Pancreas (tissue), 10 donors: ENCODE results near the gene PEAK3. TPM values are rescaled to one million over a fixed set of nuclear protein-coding genes. Genes with fewer than 3 reads are reported as not detected.

Experiments
- ATAC-seq, 4 donors: fragments of 200-7000 bp; cut with Tn5 transposase; one replicate each; pipeline versions ENCODE4 v1.8.0 to v1.9.1; 2020; ENCODE audit warnings: mild to moderate bottlenecking in 4 of 4, moderate library complexity in 4 of 4
- DNase-seq, 6 donors: peaks; one replicate each; pipeline ENCODE4 v3.0.0-alpha.2; 2020
- FAIRE-seq: peaks from 2 replicates; lab custom pipeline; 2012; peaks lifted over from hg19 to GRCh38; lab: Jason Lieb, UNC
- H3K27ac ChIP-seq, 4 donors: fragments of 200-600 bp; sonication (generic); 1 replicate in 3 of 4; 2 replicates in 1 of 4; pipeline versions ENCODE4 v1.5.0 to v1.8.0; 2020
- H3K27me3 ChIP-seq, 4 donors: fragments of 200-600 bp; one replicate each; pipeline ENCODE4 v1.8.0; 2021
- H3K36me3 ChIP-seq, 3 donors: fragments of 200-600 bp; sonication (generic) in 1 of 3; one replicate each; pipeline versions ENCODE4 v1.5.0 to v1.8.0; 2020 to 2021
- H3K4me1 ChIP-seq, 3 donors: fragments of 200-600 bp; one replicate each; pipeline ENCODE4 v1.8.0; 2021
- H3K4me3 ChIP-seq, 4 donors: fragments of 200-600 bp; sonication (generic) in 2 of 4; one replicate each; pipeline versions ENCODE4 v1.5.0 to v1.8.0; 2020 to 2021
- H3K9me3 ChIP-seq, 4 donors: fragments of 200-600 bp; one replicate each; pipeline ENCODE4 v1.8.0; 2021
- CTCF ChIP-seq, 4 donors: fragments of 200-600 bp; sonication (generic) in 3 of 4; IDR thresholded peaks; one replicate each; pipeline versions ENCODE4 v1.5.0 to v1.8.0; 2021; ENCODE audit warnings: antibody characterized with exemption in 4 of 4
- WGBS, 2 donors: extraction: QIAGEN DNeasy Blood & Tissue Kit; methylation state at CpG; one replicate each; pipeline ENCODE4 v1.1.7; 2013; 5-methylcytosine and 5-hydroxymethylcytosine counted together
- intact Hi-C, 3 donors: fragments of 100-400 bp; cut with DNase I; formaldehyde crosslinking; loops; one replicate each; pipeline versions ENCODE4 v1.11.1 to v1.14.2; 2022
- polyA plus RNA-seq, 2 donors: library from polyadenylated mRNA; stranded (reverse); fragments of 200-250 nt; gene quantifications; one replicate each; pipeline ENCODE4 v1.2.3, GENCODE V29; 2013
- total RNA-seq, 6 donors: library from RNA; stranded (reverse); fragmentation: NEBNext Ultra II Directional in 4 of 6; extraction: Animal tissue kit (Norgen Biotek cat#: 25700) in 4 of 6; gene quantifications; one replicate each; pipeline versions ENCODE4 v1.2.1 to v1.2.4, GENCODE V29; 2021 to 2023
- donor health status: healthy with polysubstance abuse.
- donor health status: DM: no; HTN: no; CAD: no; lungs with moderate emphysema.
- donor health status: DM: no; HTN: no; CAD: no.
- donor health status: control.
- donor health status: control.
- donor health status: Bipolar disorder and iron deficiency.
- donor health status: DM: yes; HTN: yes; CAD: no.
- donor health status: DM: no; HTN: no; CAD: no.
- donor health status: DM: no; HTN: no; CAD: no.
- donor health status: DM: yes; HTN: yes; CAD: no.

Gene PEAK3
- total and polyA plus RNA-seq, 8 donors: 0.04 to 0.81 (median 0.16) TPM; not detected in 2

- intact Hi-C loops: loop anchor here in 1 of 3 donors (5.0 to 10.0 kb wide), 2 partner anchors 36 to 82 kb away; partner anchors contain the start of gene AP3D1
- Histone ChIP-seq H3K27ac (peak within 1 kb of the TSS; percentile 96 to 100 (median 98)), H3K4me3 (peak within 1 kb of the TSS; percentile 82 to 96 (median 94)), H3K36me3 (peaks cover 0 to 10% (median 0%) of the 10 kb centered on the region in 3 donors), H3K27me3 (no peaks in the 10 kb centered on the region), H3K4me1 (peaks cover 12 to 44% (median 36%) of the 10 kb centered on the region in 3 donors), H3K9me3 (no peaks in the 10 kb centered on the region)
- peak; percentile 95 to 99 (median 98) for TF ChIP-seq CTCF (IDR thresholded peaks at IDR 0.05)
- 0 to 1% methylated on average over 63 to 80 of the region's 80 CpGs for WGBS, 2 donors
- DNase-seq: peak; percentile 95 to 100 (median 98)
- FAIRE-seq: no peak
- ATAC-seq: peak; percentile 86 to 94 (median 87)
Observed at GRCh38 chr19:2236314-2237050, 45.5 kb downstream of the PEAK3 start, which contains the start of the genes PLEKHJ1 and SF3A2. Gene PLEKHJ1 (minus strand): TSS chr19:2236329. CDS start chr19:2236248, 81 bp downstream. Gene SF3A2 (plus strand): TSS chr19:2236824. CDS start chr19:2243419, 6,595 bp downstream.

DNA sequence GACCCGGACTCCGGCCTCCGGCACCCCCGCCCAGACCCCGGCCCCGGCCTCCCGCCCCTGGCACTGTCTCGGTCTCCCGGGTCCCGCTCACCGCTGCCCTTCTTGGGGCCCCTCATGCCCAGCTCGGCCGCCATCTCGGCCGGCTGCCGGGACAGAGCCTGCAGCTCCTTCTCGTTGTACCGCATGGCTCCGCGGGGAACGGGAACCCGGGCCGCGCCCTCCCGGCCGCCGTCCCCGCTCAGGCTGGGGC lies 46.0 kb downstream of the PEAK3 start:
- H3K27me3 ChIP-seq: no peaks in the 10 kb centered on the region
- H3K36me3 ChIP-seq: peaks cover 0 to 10% (median 0%) of the 10 kb centered on the region in 3 donors
- peaks cover 12 to 42% (median 33%) of the 10 kb centered on the region in 3 donors for H3K4me1 ChIP-seq
- no peak for DNase-seq
- H3K4me3 ChIP-seq: peak overlapping the region; percentile 82 to 96 (median 94)
- intact Hi-C loops: loop anchor here in 1 of 3 donors (5.0 to 10.0 kb wide), 2 partner anchors 36 to 81 kb away; partner anchors contain the start of gene AP3D1
- H3K9me3 ChIP-seq: no peaks in the 10 kb centered on the region
- no peak for FAIRE-seq
- H3K27ac ChIP-seq: peak overlapping the region; percentile 96 to 100 (median 98)
- ATAC-seq: no peak
- WGBS, 2 donors: 0% methylated on average over 21 to 28 of the region's 28 CpGs
- TF ChIP-seq CTCF (IDR thresholded peaks at IDR 0.05): no peak

- peaks cover 0 to 15% (median 0%) of the 10 kb centered on the region in 3 donors for H3K36me3 ChIP-seq
- ATAC-seq (peak; percentile 6 to 50 (median 28)), FAIRE-seq (no peak), DNase-seq (peak in 4 of 6 donors; percentile 76 to 80 (median 78))
- peak overlapping the region; percentile 96 to 100 (median 98) for H3K27ac ChIP-seq
- WGBS, 2 donors: 0 to 1% methylated on average over 34 to 48 of the region's 48 CpGs
- H3K27me3 ChIP-seq: no peaks in the 10 kb centered on the region
- H3K4me3 ChIP-seq: peak overlapping the region; percentile 82 to 96 (median 94)
- H3K9me3 ChIP-seq: no peaks in the 10 kb centered on the region
- intact Hi-C loops: loop anchor here in 1 of 3 donors (5.0 to 10.0 kb wide), 2 partner anchors 37 to 81 kb away; partner anchors contain the start of gene AP3D1
- TF ChIP-seq CTCF (IDR thresholded peaks at IDR 0.05): no peak
- H3K4me1 ChIP-seq: peaks cover 12 to 37% (median 30%) of the 10 kb centered on the region in 3 donors
Observed at GRCh38 chr19:2235381-2236063, 46.5 kb downstream of the PEAK3 start.

DNA sequence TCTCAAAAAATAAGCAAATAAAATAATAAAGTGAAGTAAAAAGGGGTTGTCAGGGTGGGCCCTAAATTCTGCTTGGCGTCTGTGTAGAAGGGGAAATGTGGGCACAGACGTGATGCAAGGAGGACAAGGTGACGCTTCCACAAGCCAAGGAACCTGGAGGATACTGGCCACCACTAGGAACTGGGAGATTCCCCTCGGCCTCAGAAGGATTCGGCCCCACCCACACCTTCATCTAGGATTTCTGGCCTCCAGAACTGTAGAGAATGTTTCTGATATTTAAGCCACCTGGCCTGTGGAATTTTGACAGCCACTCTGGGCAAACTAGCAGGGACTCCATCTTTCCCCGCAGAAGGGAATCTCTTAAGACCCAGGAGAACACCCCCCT lies 47.0 kb downstream of the PEAK3 start:
- DNase-seq: no peak
- Histone ChIP-seq H3K9me3 (no peaks in the 10 kb centered on the region), H3K27me3 (no peaks in the 10 kb centered on the region), H3K27ac (peak overlapping the region; percentile 96 to 100 (median 98)), H3K4me1 (peaks cover 12 to 34% (median 29%) of the 10 kb centered on the region in 3 donors), H3K4me3 (peak overlapping the region; percentile 82 to 96 (median 94)), H3K36me3 (peaks cover 0 to 20% (median 4%) of the 10 kb centered on the region in 3 donors)
- no peak for TF ChIP-seq CTCF (IDR thresholded peaks at IDR 0.05)
- FAIRE-seq: no peak
- intact Hi-C loops: loop anchor here in 1 of 3 donors (5.0 to 10.0 kb wide), 2 partner anchors 37 to 80 kb away; partner anchors contain the start of gene AP3D1
- WGBS, 2 donors: 34 to 46% methylated on average over 6 of the region's 6 CpGs
- ATAC-seq: no peak
